Smooth muscle cell (in vitro differentiated cells): ENCODE data around the gene SEMA5A. TPM values are rescaled to one million over a fixed set of nuclear protein-coding genes. Genes with fewer than 3 reads are reported as not detected.

Source experiments
- DNase-seq: peaks from one replicate; lab custom pipeline; 2025; ENCODE audit not compliant: unreplicated experiment; lab: John Stamatoyannopoulos, UW
- H2AFZ ChIP-seq: fragments of 200-600 bp; sonication (generic); 2 replicates; pipeline ENCODE4 v1.6.0; 2016; ENCODE audit warnings: antibody characterized with exemption, low read depth, mild to moderate bottlenecking
- H3F3A ChIP-seq: fragments of 200-600 bp; sonication (generic); 2 replicates; pipeline ENCODE4 v1.6.0; 2017; ENCODE audit warnings: antibody characterized with exemption, low read depth
- H3K27ac ChIP-seq: fragments of 200-600 bp; sonication (generic); 2 replicates; pipeline ENCODE4 v1.5.1; 2016; ENCODE audit warnings: low read depth, mild to moderate bottlenecking
- H3K27me3 ChIP-seq: fragments of 200-600 bp; sonication (generic); 2 replicates; pipeline ENCODE4 v1.6.1; 2016; ENCODE audit warnings: low read depth, mild to moderate bottlenecking
- H3K36me3 ChIP-seq: fragments of 200-600 bp; sonication (generic); 2 replicates; pipeline ENCODE4 v1.5.1; 2016; ENCODE audit warnings: low read depth
- H3K4me1 ChIP-seq: fragments of 200-600 bp; sonication (generic); 2 replicates; pipeline ENCODE4 v1.5.1; 2016; ENCODE audit warnings: low read depth
- H3K4me2 ChIP-seq: fragments of 200-600 bp; sonication (generic); 2 replicates; pipeline ENCODE4 v1.6.0; 2016; ENCODE audit warnings: mild to moderate bottlenecking
- H3K4me3 ChIP-seq: fragments of 200-600 bp; sonication (generic); 2 replicates; pipeline ENCODE4 v1.5.1; 2016; ENCODE audit warnings: mild to moderate bottlenecking
- H3K79me2 ChIP-seq: fragments of 200-600 bp; sonication (generic); 2 replicates; pipeline ENCODE4 v1.6.0; 2016; ENCODE audit warnings: low read depth, mild to moderate bottlenecking
- H3K9ac ChIP-seq: fragments of 200-600 bp; sonication (generic); 2 replicates; pipeline ENCODE4 v1.6.0; 2016; ENCODE audit warnings: low read depth
- H3K9me3 ChIP-seq: fragments of 200-600 bp; sonication (generic); replicated peaks from 2 replicates; pipeline ENCODE4 v1.5.1; 2016; ENCODE audit warnings: low read depth
- H4K20me1 ChIP-seq: fragments of 200-600 bp; sonication (generic); 2 replicates; pipeline ENCODE4 v1.6.0; 2016; ENCODE audit warnings: low read depth
- WGBS: methylation state at CpG from one replicate; pipeline ENCODE4 v1.1.7; 2016; ENCODE audit warnings: low lambda C conversion rate; 5-methylcytosine and 5-hydroxymethylcytosine counted together
- polyA plus RNA-seq: library from polyadenylated mRNA; unstranded; fragments of >200 nt; fragmentation: Nextera tagmentation; extraction: Ambion mirVana; gene quantifications from 2 replicates; pipeline ENCODE4 v1.2.1, GENCODE V29; 2016
- total RNA-seq: library from RNA; depleted of rRNA; stranded (reverse); fragments of >200 nt; gene quantifications from 2 replicates; pipeline ENCODE4 v1.2.3, GENCODE V29; 2014
- TF ChIP-seq, protein P1 (sequence below): fragments of 200-600 bp; sonication (generic); IDR thresholded peaks from 2 replicates; pipeline ENCODE4 v1.5.1; 2017; ENCODE audit warnings: borderline replicate concordance, mild to moderate bottlenecking, antibody characterized with exemption; ENCODE audit not compliant: insufficient read depth, poor library complexity, severe bottlenecking

SEMA5A gene
- total and polyA plus RNA-seq, 2 experiments from 2014 or later, result 21.6 to 65.1 TPM

DNA sequence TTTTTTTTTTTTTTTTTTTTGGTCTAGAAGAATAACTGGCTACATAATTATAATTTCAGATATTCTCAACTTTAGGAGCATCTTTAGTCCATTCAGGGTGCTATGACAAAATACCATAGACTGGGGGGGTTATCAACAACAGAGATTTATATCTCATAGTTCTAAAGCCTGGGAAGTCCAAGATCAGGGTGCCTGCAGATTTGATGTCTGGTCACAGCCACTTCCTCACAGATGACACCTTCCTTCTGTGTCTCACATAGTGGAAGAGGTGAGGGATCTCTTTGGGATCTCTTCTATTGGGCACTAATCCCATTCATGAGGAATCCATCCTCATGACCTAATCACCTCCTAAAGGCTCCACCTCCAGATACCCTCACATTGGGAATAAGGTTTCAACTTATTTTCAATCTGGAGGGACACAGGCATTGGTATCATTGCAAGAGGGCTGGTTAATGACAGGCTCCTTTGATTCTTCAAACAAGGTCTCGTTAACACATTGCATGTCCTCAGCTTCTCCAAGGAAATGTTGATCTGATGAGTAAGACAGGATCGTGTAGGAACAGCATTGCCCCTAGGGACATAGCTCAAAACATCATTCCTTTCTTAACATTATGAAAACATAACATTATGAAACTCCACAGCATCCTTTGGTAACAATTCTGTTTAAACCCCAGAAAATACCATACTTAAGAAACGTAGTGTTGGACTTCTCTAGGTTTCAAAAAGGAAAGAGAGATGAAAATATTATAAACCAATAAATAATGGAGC lies 372.4 kb downstream of the SEMA5A start:
- Histone ChIP-seq H3K36me3 (no peaks in the 10 kb centered on the region), H3K27me3 (no peaks in the 10 kb centered on the region), H3K4me2 (no peak overlapping the region), H3K4me1 (no peaks in the 10 kb centered on the region), H3K9me3 (no peaks in the 10 kb centered on the region), H3K79me2 (no peaks in the 10 kb centered on the region), H3K27ac (no peak overlapping the region), H2AFZ (no peak overlapping the region), H3K9ac (no peak overlapping the region), H3F3A (no peaks in the 10 kb centered on the region), H4K20me1 (no peaks in the 10 kb centered on the region), H3K4me3 (no peak overlapping the region)
- TF ChIP-seq, protein P1, sequence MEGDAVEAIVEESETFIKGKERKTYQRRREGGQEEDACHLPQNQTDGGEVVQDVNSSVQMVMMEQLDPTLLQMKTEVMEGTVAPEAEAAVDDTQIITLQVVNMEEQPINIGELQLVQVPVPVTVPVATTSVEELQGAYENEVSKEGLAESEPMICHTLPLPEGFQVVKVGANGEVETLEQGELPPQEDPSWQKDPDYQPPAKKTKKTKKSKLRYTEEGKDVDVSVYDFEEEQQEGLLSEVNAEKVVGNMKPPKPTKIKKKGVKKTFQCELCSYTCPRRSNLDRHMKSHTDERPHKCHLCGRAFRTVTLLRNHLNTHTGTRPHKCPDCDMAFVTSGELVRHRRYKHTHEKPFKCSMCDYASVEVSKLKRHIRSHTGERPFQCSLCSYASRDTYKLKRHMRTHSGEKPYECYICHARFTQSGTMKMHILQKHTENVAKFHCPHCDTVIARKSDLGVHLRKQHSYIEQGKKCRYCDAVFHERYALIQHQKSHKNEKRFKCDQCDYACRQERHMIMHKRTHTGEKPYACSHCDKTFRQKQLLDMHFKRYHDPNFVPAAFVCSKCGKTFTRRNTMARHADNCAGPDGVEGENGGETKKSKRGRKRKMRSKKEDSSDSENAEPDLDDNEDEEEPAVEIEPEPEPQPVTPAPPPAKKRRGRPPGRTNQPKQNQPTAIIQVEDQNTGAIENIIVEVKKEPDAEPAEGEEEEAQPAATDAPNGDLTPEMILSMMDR, result no peak
- no peak for DNase-seq
- WGBS, result 65% methylated on average over 3 of the region's 3 CpGs

DNA sequence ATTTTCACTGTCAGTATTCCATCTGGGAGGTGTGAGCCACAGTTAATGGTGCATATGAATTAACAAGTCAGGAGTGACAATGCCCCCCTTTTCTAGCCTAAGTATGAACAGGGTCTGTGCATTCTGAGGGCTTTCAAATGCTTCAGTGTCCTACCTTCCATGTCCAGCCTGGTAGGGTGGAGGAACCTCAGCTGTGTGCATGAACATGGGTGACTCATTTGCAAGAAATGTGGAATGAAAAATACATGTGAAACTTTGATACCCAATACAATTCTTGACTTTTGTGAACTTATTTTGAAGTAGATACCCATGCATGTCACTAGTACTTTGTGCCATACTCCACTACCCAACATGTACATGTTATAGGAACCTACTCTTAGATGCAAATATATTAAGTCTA lies 375.8 kb downstream of the SEMA5A start:
- H3K4me3 ChIP-seq, result no peak overlapping the region
- H2AFZ ChIP-seq, result no peak overlapping the region
- no peak overlapping the region for H3K27ac ChIP-seq
- TF ChIP-seq, protein P1, result no peak
- H3K4me1 ChIP-seq, result no peaks in the 10 kb centered on the region
- H3K79me2 ChIP-seq, result no peaks in the 10 kb centered on the region
- no peak overlapping the region for H3K9ac ChIP-seq
- H4K20me1 ChIP-seq, result no peaks in the 10 kb centered on the region
- H3K27me3 ChIP-seq, result no peaks in the 10 kb centered on the region
- no peaks in the 10 kb centered on the region for H3K36me3 ChIP-seq
- no peaks in the 10 kb centered on the region for H3K9me3 ChIP-seq
- H3K4me2 ChIP-seq, result no peak overlapping the region
- H3F3A ChIP-seq, result no peaks in the 10 kb centered on the region
- no peak for DNase-seq

GRCh38 chr5:9169557-9169902 lies 376.3 kb downstream of the SEMA5A start:
- DNase-seq, result no peak
- 100% methylated on average over 1 of the region's 1 CpG for WGBS

More at GRCh38 chr5:9169557-9169902, 376.3 kb downstream of the SEMA5A start:
- Histone ChIP-seq H3K27ac (no peak overlapping the region), H3K9ac (no peak overlapping the region), H2AFZ (no peak overlapping the region), H3K27me3 (no peaks in the 10 kb centered on the region), H3K79me2 (no peaks in the 10 kb centered on the region), H3K9me3 (no peaks in the 10 kb centered on the region), H3K4me2 (no peak overlapping the region), H4K20me1 (no peaks in the 10 kb centered on the region), H3F3A (no peaks in the 10 kb centered on the region), H3K4me1 (no peaks in the 10 kb centered on the region), H3K4me3 (no peak overlapping the region), H3K36me3 (no peaks in the 10 kb centered on the region)
- TF ChIP-seq, protein P1, result no peak
